ENCODE measurements around the gene DRAXIN.

The DRAXIN gene

GRCh38 chr1:11749203-11749689 lies 57.7 kb downstream of the DRAXIN start:
- no peak overlapping the region for H2AFZ ChIP-seq (ENCODE audit: low read depth, low read length)
- no peak for TF ChIP-seq EZH2 (IDR thresholded peaks at IDR 0.05; ENCODE audit: borderline replicate concordance, low read depth, low read length, severe bottlenecking)
- TF ChIP-seq CTCF (IDR thresholded peaks at IDR 0.05; ENCODE audit: borderline replicate concordance, extremely low read depth, low read length, poor library complexity, severe bottlenecking), result peak; percentile 69
- ATAC-seq (ENCODE audit: insufficient read depth, low read depth), result peak; percentile 83
- no peaks in the 10 kb centered on the region for H3K27me3 ChIP-seq (ENCODE audit: insufficient read depth, low read length, poor library complexity)
- peaks cover 3% of the 10 kb centered on the region; the same call in 1 of the 2 replicates for H4K20me1 ChIP-seq (ENCODE audit: insufficient read depth, low read length)
- no peak overlapping the region for H3K9ac ChIP-seq (ENCODE audit: low read depth, low read length)
- H3K36me3 ChIP-seq (ENCODE audit: insufficient read depth, low read length), result no peaks in the 10 kb centered on the region
- no peaks in the 10 kb centered on the region for H3K4me1 ChIP-seq (ENCODE audit: insufficient read depth, low read length)
- no peak overlapping the region for H3K4me2 ChIP-seq (ENCODE audit: insufficient read depth, low read length)
- peak; percentile 60 for DNase-seq
- no peak overlapping the region for H3K4me3 ChIP-seq (ENCODE audit: low read depth in 1 of 2, low read length in 2 of 2)
- H3K79me2 ChIP-seq (ENCODE audit: insufficient read depth, low read length), result no peaks in the 10 kb centered on the region
- H3K9me3 ChIP-seq (ENCODE audit: insufficient read depth, low read length, severe bottlenecking), result no peaks in the 10 kb centered on the region
- H3K27ac ChIP-seq (ENCODE audit: low read length), result no peak overlapping the region

GRCh38 chr1:11749996-11750395 lies 58.5 kb downstream of the DRAXIN start:
- Histone ChIP-seq H3K4me1 (ENCODE audit: insufficient read depth, low read length) (no peaks in the 10 kb centered on the region), H3K9me3 (ENCODE audit: insufficient read depth, low read length, severe bottlenecking) (no peaks in the 10 kb centered on the region), H3K79me2 (ENCODE audit: insufficient read depth, low read length) (no peaks in the 10 kb centered on the region), H3K27ac (ENCODE audit: low read length) (no peak overlapping the region), H2AFZ (ENCODE audit: low read depth, low read length) (no peak overlapping the region), H3K27me3 (ENCODE audit: insufficient read depth, low read length, poor library complexity) (no peaks in the 10 kb centered on the region), H4K20me1 (ENCODE audit: insufficient read depth, low read length) (peaks cover 3% of the 10 kb centered on the region; the same call in 1 of the 2 replicates), H3K4me3 (ENCODE audit: low read depth in 1 of 2, low read length in 2 of 2) (no peak overlapping the region), H3K9ac (ENCODE audit: low read depth, low read length) (no peak overlapping the region), H3K4me2 (ENCODE audit: insufficient read depth, low read length) (no peak overlapping the region), H3K36me3 (ENCODE audit: insufficient read depth, low read length) (no peaks in the 10 kb centered on the region)
- no peak for DNase-seq
- TF ChIP-seq CTCF (IDR thresholded peaks at IDR 0.05; ENCODE audit: borderline replicate concordance, extremely low read depth, low read length, poor library complexity, severe bottlenecking) (no peak), EZH2 (IDR thresholded peaks at IDR 0.05; ENCODE audit: borderline replicate concordance, low read depth, low read length, severe bottlenecking) (no peak)
- no peak for ATAC-seq (ENCODE audit: insufficient read depth, low read depth)

- peaks cover 4% of the 10 kb centered on the region for H3K27me3 ChIP-seq (ENCODE audit: insufficient read depth, low read length, poor library complexity)
- no peaks in the 10 kb centered on the region for H3K9me3 ChIP-seq (ENCODE audit: insufficient read depth, low read length, severe bottlenecking)
- ATAC-seq (ENCODE audit: insufficient read depth, low read depth) (no peak), DNase-seq (no peak)
- no peak overlapping the region for H3K27ac ChIP-seq (ENCODE audit: low read length)
- H4K20me1 ChIP-seq (ENCODE audit: insufficient read depth, low read length), result no peaks in the 10 kb centered on the region; the same call in 1 of the 2 replicates
- H3K9ac ChIP-seq (ENCODE audit: low read depth, low read length), result no peak overlapping the region
- H3K79me2 ChIP-seq (ENCODE audit: insufficient read depth, low read length), result no peaks in the 10 kb centered on the region
- no peaks in the 10 kb centered on the region for H3K4me1 ChIP-seq (ENCODE audit: insufficient read depth, low read length)
- no peak overlapping the region for H3K4me2 ChIP-seq (ENCODE audit: insufficient read depth, low read length)
- no peak overlapping the region for H3K4me3 ChIP-seq (ENCODE audit: low read depth in 1 of 2, low read length in 2 of 2)
- no peak overlapping the region for H2AFZ ChIP-seq (ENCODE audit: low read depth, low read length)
- H3K36me3 ChIP-seq (ENCODE audit: insufficient read depth, low read length), result no peaks in the 10 kb centered on the region
- TF ChIP-seq CTCF (IDR thresholded peaks at IDR 0.05; ENCODE audit: borderline replicate concordance, extremely low read depth, low read length, poor library complexity, severe bottlenecking), result no peak
Measured at GRCh38 chr1:11751087-11751486, 59.6 kb downstream of the DRAXIN start.
